ENCODE measurements around the gene SCAP. TPM values are rescaled to one million over a fixed set of nuclear protein-coding genes. Genes with fewer than 3 reads are reported as not detected.

The SCAP gene
- total and polyA plus RNA-seq, 12 donors = 31.7 to 56.7 (median 40.4) TPM

- Histone ChIP-seq H3K4me1 (peaks cover 7 to 32% (median 20%) of the 10 kb centered on the region in 9 donors), H3K4me3 (peak overlapping the region in 9 of 10 donors; percentile 84 to 98 (median 94)), H3K27me3 (no peaks in the 10 kb centered on the region), H3K9me3 (no peaks in the 10 kb centered on the region), H3K27ac (peak overlapping the region in 8 of 10 donors; percentile 79 to 93 (median 87)), H3K36me3 (no peaks in the 10 kb centered on the region)
- WGBS, 2 donors = 93% methylated on average over 11 of the region's 11 CpGs
- DNase-seq = no peak
- ATAC-seq = no peak
- TF ChIP-seq, protein P1, sequence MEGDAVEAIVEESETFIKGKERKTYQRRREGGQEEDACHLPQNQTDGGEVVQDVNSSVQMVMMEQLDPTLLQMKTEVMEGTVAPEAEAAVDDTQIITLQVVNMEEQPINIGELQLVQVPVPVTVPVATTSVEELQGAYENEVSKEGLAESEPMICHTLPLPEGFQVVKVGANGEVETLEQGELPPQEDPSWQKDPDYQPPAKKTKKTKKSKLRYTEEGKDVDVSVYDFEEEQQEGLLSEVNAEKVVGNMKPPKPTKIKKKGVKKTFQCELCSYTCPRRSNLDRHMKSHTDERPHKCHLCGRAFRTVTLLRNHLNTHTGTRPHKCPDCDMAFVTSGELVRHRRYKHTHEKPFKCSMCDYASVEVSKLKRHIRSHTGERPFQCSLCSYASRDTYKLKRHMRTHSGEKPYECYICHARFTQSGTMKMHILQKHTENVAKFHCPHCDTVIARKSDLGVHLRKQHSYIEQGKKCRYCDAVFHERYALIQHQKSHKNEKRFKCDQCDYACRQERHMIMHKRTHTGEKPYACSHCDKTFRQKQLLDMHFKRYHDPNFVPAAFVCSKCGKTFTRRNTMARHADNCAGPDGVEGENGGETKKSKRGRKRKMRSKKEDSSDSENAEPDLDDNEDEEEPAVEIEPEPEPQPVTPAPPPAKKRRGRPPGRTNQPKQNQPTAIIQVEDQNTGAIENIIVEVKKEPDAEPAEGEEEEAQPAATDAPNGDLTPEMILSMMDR (IDR thresholded peaks at IDR 0.05) = no peak
- intact Hi-C loops (cut with DNase I) = loop anchor here in 7 of 10 donors (1.0 to 5.0 kb wide), 5 partner anchors 34 to 56 kb away; no protein-coding TSS in a partner anchor
Observed at GRCh38 chr3:47476644-47477199, 981 bp upstream of the SCAP start.

DNA sequence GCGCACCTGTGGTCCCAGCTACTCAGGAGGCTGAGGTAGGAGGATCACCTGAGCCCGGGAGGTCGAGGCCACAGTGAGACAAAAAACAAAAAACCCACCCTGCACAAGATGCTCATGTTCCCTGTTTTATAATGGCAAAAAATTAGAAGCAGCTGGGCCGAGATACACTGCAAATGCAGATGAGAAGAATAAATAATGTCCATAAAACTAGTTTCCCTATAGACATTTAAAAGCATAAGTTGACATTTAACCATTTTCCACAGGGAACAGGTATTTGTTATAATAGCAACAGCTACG is 537 bp upstream of the SCAP start:
- ATAC-seq (no peak), DNase-seq (no peak)
- peaks cover 7 to 32% (median 20%) of the 10 kb centered on the region in 9 donors for H3K4me1 ChIP-seq
- H3K4me3 ChIP-seq = peak overlapping the region; percentile 84 to 98 (median 94)
- TF ChIP-seq, protein P1 (IDR thresholded peaks at IDR 0.05) = no peak
- intact Hi-C loops (cut with DNase I) = loop anchor here in 7 of 10 donors (1.0 to 5.0 kb wide), 5 partner anchors 34 to 55 kb away; no protein-coding TSS in a partner anchor
- no peaks in the 10 kb centered on the region for H3K36me3 ChIP-seq
- 71 to 73% methylated on average over 5 of the region's 5 CpGs for WGBS, 2 donors
- peak overlapping the region; percentile 62 to 93 (median 86) for H3K27ac ChIP-seq
- no peaks in the 10 kb centered on the region for H3K27me3 ChIP-seq
- H3K9me3 ChIP-seq = no peaks in the 10 kb centered on the region

DNA sequence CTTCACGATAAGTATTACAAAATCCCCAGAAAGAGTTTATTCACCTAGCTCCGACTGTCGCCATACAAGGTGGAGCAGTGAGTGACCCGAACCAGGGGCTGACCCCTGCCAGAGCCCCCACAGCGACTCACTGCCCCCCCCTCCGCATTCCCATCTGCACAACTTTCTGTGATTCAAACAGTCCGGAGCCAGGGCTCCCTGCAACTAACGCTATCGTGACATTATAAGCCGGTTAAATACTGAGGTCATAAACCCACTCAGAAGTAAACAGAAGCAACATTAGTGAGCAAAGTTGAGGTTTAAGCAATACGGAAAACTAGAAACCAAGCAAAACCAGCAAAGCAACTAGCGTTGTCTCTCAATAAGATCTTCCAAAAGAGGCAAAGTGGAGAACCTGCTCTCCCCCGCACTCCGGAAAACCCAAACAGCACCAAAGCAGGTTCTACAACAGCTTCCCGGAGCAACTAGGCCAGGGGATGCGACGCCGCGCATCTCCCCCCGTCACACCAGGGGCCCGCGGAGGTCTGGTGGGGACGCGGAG is 642 bp downstream of the SCAP start:
- no peak for ATAC-seq
- Histone ChIP-seq H3K9me3 (no peaks in the 10 kb centered on the region), H3K4me3 (peak overlapping the region; percentile 84 to 98 (median 94)), H3K27me3 (no peaks in the 10 kb centered on the region), H3K36me3 (no peaks in the 10 kb centered on the region), H3K27ac (peak overlapping the region; percentile 62 to 93 (median 86)), H3K4me1 (peaks cover 7 to 32% (median 20%) of the 10 kb centered on the region in 9 donors)
- intact Hi-C loops (cut with DNase I) = loop anchor here in 7 of 10 donors (2.0 to 5.0 kb wide), 4 partner anchors 33 to 54 kb away; no protein-coding TSS in a partner anchor
- 1 to 3% methylated on average over 24 of the region's 24 CpGs for WGBS, 2 donors
- TF ChIP-seq, protein P1 (IDR thresholded peaks at IDR 0.05) = no peak
- DNase-seq = no peak

GRCh38 chr3:47473391-47473790 is 2.4 kb downstream of the SCAP start:
- H3K27me3 ChIP-seq = no peaks in the 10 kb centered on the region
- H3K9me3 ChIP-seq = peaks cover 0 to 1% (median 0%) of the 10 kb centered on the region in 11 donors
- TF ChIP-seq, protein P1 (IDR thresholded peaks at IDR 0.05) = no peak
- no peak for DNase-seq
- no peaks in the 10 kb centered on the region for H3K36me3 ChIP-seq
- H3K27ac ChIP-seq = no peak overlapping the region
- no peak for ATAC-seq
- peaks cover 7 to 32% (median 20%) of the 10 kb centered on the region in 9 donors for H3K4me1 ChIP-seq
- intact Hi-C loops (cut with DNase I) = no loop called here
- no peak overlapping the region for H3K4me3 ChIP-seq
- 56 to 59% methylated on average over 3 of the region's 3 CpGs for WGBS, 2 donors

Data from heart right ventricle (tissue), 16 donors.